HG03108 (cell line): ENCODE data around the gene FKBP6.
"Not testable (repeated sequence)": the region's sequence is repeated elsewhere in the genome, so short reads cannot be mapped to it uniquely, and the experiment has no call there.

ENCODE experiments used
- ATAC-seq: cut with Tn5 transposase; IDR thresholded peaks from one replicate; pipeline ENCODE4 v1.9.1; 2021; ENCODE audit warnings: moderate library complexity; ENCODE audit not compliant: unreplicated experiment

FKBP6 gene

DNA sequence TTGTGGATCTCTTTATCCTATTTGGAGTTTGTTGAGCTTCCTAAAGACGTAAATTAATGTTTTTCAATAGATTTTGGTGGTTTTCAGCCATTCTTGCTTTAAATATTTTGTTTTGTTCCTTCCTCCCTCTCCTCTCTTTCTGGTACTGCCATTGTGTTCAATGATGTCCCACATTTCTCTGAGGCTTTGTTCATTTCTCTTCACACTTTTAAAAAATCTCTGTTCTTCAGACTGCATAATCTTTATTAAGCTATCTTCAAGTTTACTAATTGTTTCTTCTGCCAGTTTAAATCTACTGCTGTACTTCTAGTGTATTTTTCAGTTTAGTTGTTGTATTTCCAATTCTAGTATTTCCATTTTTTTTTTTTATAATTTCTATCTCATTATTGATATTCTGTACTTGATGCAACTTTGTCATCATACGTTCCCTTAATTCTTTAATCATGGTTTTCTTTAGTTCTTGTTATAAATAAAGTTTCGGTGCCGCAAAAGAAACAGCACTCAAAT is 60.0 kb downstream of the FKBP6 start:
- ATAC-seq: no peak

DNA sequence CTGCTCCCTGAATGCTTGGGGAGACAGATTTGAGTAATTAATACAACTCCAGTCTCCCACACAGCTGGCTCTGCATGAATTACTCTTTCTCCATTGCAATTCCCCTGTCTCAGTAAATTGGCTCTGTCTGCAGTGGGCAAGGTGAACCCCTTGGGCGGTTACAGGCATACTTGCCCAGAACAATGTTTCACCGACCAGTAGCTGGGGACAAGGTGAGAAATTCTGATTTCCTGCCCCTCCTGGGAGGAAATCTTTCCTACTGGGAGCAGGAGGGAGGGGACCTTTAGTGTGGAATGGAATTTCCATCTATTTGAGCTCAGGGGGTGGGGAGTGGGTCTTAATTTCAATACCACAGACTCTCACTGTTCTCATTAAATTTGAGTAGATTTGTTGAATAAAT is 63.4 kb downstream of the FKBP6 start:
- ATAC-seq: no peak

DNA sequence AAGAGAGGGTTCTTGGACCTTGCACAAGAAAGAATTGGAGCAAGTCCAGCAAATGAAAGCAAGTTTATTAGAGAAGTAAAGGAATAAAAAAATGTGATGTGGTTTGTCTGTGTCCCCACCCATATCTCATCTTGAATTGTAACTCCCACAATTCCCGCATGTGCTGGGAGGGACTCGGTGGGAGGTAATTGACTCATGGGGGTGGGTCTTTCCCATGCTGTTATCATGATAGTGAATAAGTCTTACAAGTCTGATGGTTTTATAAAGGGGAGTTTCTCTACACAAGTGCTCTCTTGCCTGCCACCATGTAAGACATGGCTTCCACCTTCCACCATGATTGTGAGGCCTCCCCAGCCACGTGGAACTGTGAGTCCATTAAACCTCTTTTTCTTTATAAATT is 66.5 kb downstream of the FKBP6 start:
- no peak for ATAC-seq

GRCh38 chr7:73395538-73396503 is 67.9 kb downstream of the FKBP6 start:
- ATAC-seq: no peak

DNA sequence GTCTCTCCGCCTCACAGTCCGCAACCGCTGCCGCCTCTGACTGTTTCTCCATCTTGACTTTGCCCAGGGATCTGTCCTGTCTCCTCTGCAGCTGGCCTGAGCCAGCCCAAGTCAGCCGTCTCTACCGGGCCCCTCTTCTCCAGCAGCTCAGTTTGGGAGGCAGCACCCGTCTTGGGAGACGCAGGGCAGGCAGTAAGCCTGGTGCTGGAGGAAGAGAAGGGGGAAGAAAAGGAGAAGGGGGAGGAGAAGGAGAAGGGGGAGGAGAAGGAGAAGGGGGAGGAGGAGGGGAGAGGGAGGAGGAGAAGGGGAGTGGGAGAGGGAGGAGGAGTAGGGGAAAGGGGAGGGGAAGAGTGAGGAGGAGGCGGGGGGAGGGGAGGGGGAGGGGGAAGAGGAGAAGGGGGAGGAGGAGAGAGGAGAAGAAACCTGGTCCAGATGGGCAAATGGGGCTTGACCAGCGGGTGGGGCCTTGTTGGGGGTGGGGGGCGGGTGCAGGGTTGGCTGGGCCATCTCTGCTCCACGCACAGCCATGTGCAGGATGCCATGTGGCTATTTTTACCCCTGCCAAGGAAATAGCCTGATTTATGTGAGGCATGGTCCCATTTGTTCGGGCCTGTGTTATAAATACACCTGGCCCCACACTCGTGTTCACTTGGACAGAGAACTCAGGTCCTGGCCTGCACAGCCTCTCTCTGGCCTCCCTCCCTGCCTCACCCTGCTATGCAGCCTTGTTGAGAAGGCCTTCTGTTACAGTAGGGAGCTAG is 69.7 kb downstream of the FKBP6 start:
- ATAC-seq: no peak

DNA sequence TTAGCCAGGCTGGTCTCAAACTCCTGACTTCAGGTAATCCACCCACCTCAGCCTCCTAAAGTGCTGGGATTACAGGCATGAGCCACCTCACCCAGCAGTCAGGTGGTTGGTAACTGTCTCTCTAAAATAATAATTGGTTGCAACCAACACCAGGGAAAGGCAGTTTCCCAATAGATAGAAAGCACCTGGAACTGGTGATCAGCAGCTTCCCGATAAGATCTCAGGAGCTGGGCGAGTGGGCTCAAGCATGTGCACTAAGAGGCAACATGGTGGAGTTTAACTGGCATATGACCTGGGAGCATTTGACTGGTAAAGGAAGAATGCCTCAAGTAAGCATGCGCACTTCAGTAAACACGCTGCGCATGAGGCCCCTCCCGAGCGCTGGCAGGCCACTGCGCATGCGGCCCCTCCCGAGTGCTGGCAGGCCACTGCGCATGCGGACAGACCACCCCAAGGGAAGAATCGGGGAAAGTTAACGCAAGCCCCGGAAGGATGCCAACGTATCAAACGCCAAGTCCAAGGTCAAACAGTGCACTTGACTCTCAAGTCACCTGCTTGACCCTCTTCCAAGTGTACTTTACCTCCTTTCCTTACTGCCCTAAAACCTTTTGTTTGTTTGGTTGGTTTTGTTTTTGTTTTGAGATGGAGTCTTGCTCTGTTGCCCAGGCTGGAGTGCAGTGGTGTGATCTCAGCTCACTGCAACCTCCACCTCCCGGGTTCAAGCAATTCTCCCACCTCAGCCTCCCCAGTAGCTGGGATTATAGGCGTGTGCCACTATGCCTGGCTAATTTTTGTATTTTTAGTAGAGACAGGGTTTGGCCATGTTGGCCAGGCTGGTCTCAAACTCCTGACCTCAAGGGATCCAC is 71.5 kb downstream of the FKBP6 start:
- not testable (repeated sequence) for ATAC-seq

GRCh38 chr7:73404860-73405259 is 76.9 kb downstream of the FKBP6 start:
- ATAC-seq: not testable (repeated sequence)
